H9 (cell line): ENCODE measurements around the gene ZIC5. TPM values are rescaled to one million over a fixed set of nuclear protein-coding genes. Genes with fewer than 3 reads are reported as not detected.

ENCODE experiments used
- DNase-seq: peaks from one replicate; pipeline ENCODE4 v3.0.0-alpha.2; 2017
- H2AFZ ChIP-seq: one replicate; pipeline ENCODE4 v1.6.1; 2013; ENCODE audit warnings: mild to moderate bottlenecking, low read length, control low read depth, moderate library complexity
- H2AK5ac ChIP-seq: 2 replicates; pipeline ENCODE4 v1.6.1; 2013; ENCODE audit warnings: low read length, control low read depth, mixed read lengths; ENCODE audit not compliant: insufficient read length
- H2BK120ac ChIP-seq: one replicate; pipeline ENCODE4 v1.6.1; 2013; ENCODE audit warnings: low read depth, mild to moderate bottlenecking, low read length, control low read depth, inconsistent platforms; ENCODE audit not compliant: poor library complexity, severe bottlenecking
- H2BK12ac ChIP-seq: 2 replicates; pipeline ENCODE4 v1.6.1; 2013; ENCODE audit warnings: low read length, control low read depth, mixed read lengths, low read depth; ENCODE audit not compliant: insufficient read length
- H2BK15ac ChIP-seq: 2 replicates; pipeline ENCODE4 v1.6.1; 2013; ENCODE audit warnings: low read depth, low read length, control low read depth
- H2BK20ac ChIP-seq: one replicate; pipeline ENCODE4 v1.6.1; 2013; ENCODE audit warnings: low read depth, mild to moderate bottlenecking, low read length, control low read depth, inconsistent platforms; ENCODE audit not compliant: poor library complexity, severe bottlenecking
- H2BK5ac ChIP-seq: 2 replicates; pipeline ENCODE4 v1.6.1; 2013; ENCODE audit warnings: low read length, control low read depth, mixed read lengths; ENCODE audit not compliant: insufficient read length
- H3K14ac ChIP-seq: 2 replicates; pipeline ENCODE4 v1.6.1; 2013; ENCODE audit warnings: low read length, control low read depth; ENCODE audit not compliant: insufficient read depth
- H3K18ac ChIP-seq: 2 replicates; pipeline ENCODE4 v1.6.1; 2013; ENCODE audit warnings: low read depth, mild to moderate bottlenecking, mixed read lengths, low read length, control low read depth; ENCODE audit not compliant: insufficient read length
- H3K23ac ChIP-seq: 2 replicates; pipeline ENCODE4 v1.6.1; 2013; ENCODE audit warnings: low read length, control low read depth, mixed read lengths, low read depth; ENCODE audit not compliant: insufficient read length
- H3K23me2 ChIP-seq: 2 replicates; pipeline ENCODE4 v1.6.1; 2013; ENCODE audit warnings: low read depth, mild to moderate bottlenecking, mixed read lengths, low read length, control low read depth; ENCODE audit not compliant: insufficient read length, poor library complexity, severe bottlenecking
- H3K27ac ChIP-seq: 2 replicates; pipeline ENCODE4 v1.5.1; 2013; ENCODE audit warnings: low read length, control low read depth, mixed read lengths, low read depth; ENCODE audit not compliant: insufficient read length
- H3K27me3 ChIP-seq: 2 replicates; pipeline ENCODE4 v1.6.1; 2013; ENCODE audit warnings: low read length, control low read depth, inconsistent platforms; ENCODE audit not compliant: insufficient read depth
- H3K4ac ChIP-seq: 2 replicates; pipeline ENCODE4 v1.6.1; 2013; ENCODE audit warnings: low read depth, mild to moderate bottlenecking, control low read depth, inconsistent platforms, low read length, moderate library complexity
- H3K4me1 ChIP-seq: 2 replicates; pipeline ENCODE4 v1.6.1; 2013; ENCODE audit warnings: low read length, control low read depth, inconsistent platforms; ENCODE audit not compliant: insufficient read depth
- H3K4me2 ChIP-seq: 2 replicates; pipeline ENCODE4 v1.6.1; 2013; ENCODE audit warnings: low read length, control low read depth, mixed read lengths; ENCODE audit not compliant: insufficient read length, insufficient read depth
- H3K56ac ChIP-seq: 2 replicates; pipeline ENCODE4 v1.6.1; 2013; ENCODE audit warnings: low read depth, mild to moderate bottlenecking, mixed read lengths, low read length, control low read depth; ENCODE audit not compliant: insufficient read length
- H3K79me1 ChIP-seq: 2 replicates; pipeline ENCODE4 v1.6.1; 2013; ENCODE audit warnings: low read depth, mild to moderate bottlenecking, moderate library complexity, low read length, control low read depth, inconsistent platforms; ENCODE audit not compliant: insufficient read depth, poor library complexity, severe bottlenecking
- H3K79me2 ChIP-seq: 2 replicates; pipeline ENCODE4 v1.6.1; 2013; ENCODE audit warnings: low read length, control low read depth, inconsistent platforms; ENCODE audit not compliant: insufficient read depth
- H3K9ac ChIP-seq: 2 replicates; pipeline ENCODE4 v1.6.1; 2013; ENCODE audit warnings: low read length, control low read depth, mixed read lengths; ENCODE audit not compliant: insufficient read length; ENCODE audit errors: extremely low read depth
- H3K9me3 ChIP-seq: one replicate; pipeline ENCODE4 v1.6.1; 2013; ENCODE audit warnings: low read depth, low read length, inconsistent platforms; ENCODE audit not compliant: control insufficient read depth
- H3T11ph ChIP-seq: one replicate; pipeline ENCODE4 v1.6.1; 2013; ENCODE audit warnings: mild to moderate bottlenecking, low read length, control low read depth, inconsistent platforms
- H4K20me1 ChIP-seq: one replicate; pipeline ENCODE4 v1.6.1; 2013; ENCODE audit not compliant: control insufficient read depth, insufficient read length, insufficient read depth
- H4K5ac ChIP-seq: 2 replicates; pipeline ENCODE4 v1.6.1; 2013; ENCODE audit warnings: low read depth, mild to moderate bottlenecking, mixed read lengths, low read length, control low read depth; ENCODE audit not compliant: insufficient read length
- H4K8ac ChIP-seq: replicated peaks from 2 replicates; pipeline ENCODE4 v1.6.1; 2013; ENCODE audit warnings: low read length, control low read depth, mixed read lengths, low read depth; ENCODE audit not compliant: insufficient read length
- H4K91ac ChIP-seq: 2 replicates; pipeline ENCODE4 v1.6.1; 2013; ENCODE audit warnings: low read depth, mild to moderate bottlenecking, moderate library complexity, mixed read lengths, low read length, control low read depth; ENCODE audit not compliant: insufficient read length
- H3K27ac Mint-ChIP-seq, 3 experiments: 2 replicates in 2 of 3; 3 replicates in 1 of 3; pipeline ENCODE4 v1.8.0; 2020 to 2021; ENCODE audit warnings: mixed read lengths in 3 of 3, mild to moderate bottlenecking in 1 of 3, moderate library complexity in 1 of 3
- H3K27me3 Mint-ChIP-seq: 2 replicates; pipeline ENCODE4 v1.8.0; 2021; ENCODE audit warnings: low read depth, mild to moderate bottlenecking, moderate library complexity, mixed read lengths
- H3K36me3 Mint-ChIP-seq, 3 experiments: 2 replicates in 2 of 3; 3 replicates in 1 of 3; pipeline ENCODE4 v1.8.0; 2020 to 2021; ENCODE audit warnings: low read depth in 3 of 3, mixed read lengths in 3 of 3; ENCODE audit not compliant: insufficient read depth in 1 of 3
- H3K4me1 Mint-ChIP-seq, 2 experiments: 2 replicates each; pipeline ENCODE4 v1.8.0; 2020; ENCODE audit warnings: mixed read lengths in 2 of 2
- H3K4me3 Mint-ChIP-seq, 2 experiments: 2 replicates in 1 of 2; 3 replicates in 1 of 2; pipeline ENCODE4 v1.8.0; 2020 to 2021; ENCODE audit warnings: mild to moderate bottlenecking in 2 of 2, mixed read lengths in 2 of 2, moderate library complexity in 1 of 2
- H3K9me3 Mint-ChIP-seq, 2 experiments: 2 replicates in 1 of 2; 3 replicates in 1 of 2; pipeline ENCODE4 v1.8.0; 2020; ENCODE audit warnings: mild to moderate bottlenecking in 2 of 2, mixed read lengths in 2 of 2, moderate library complexity in 1 of 2
- CTCF ChIP-seq: fragments of 200-600 bp; sonication (generic); conservative IDR thresholded peaks from 3 replicates; pipeline ENCODE4 v1.8.0; 2021; ENCODE audit warnings: antibody characterized with exemption, mild to moderate bottlenecking
- WGBS: extraction: QIAGEN DNeasy Blood & Tissue Kit; methylation state at CpG from one replicate; pipeline ENCODE4 v1.1.7; 2013; ENCODE audit warnings: missing lambda C conversion rate, low lambda C conversion rate, mixed read lengths; ENCODE audit not compliant: insufficient read length; ENCODE audit errors: extremely low coverage; 5-methylcytosine and 5-hydroxymethylcytosine counted together
- total RNA-seq: library from RNA; stranded (reverse); gene quantifications from 2 replicates; pipeline ENCODE4 v1.2.1, GENCODE V29; 2021

Gene ZIC5
- total RNA-seq, 1 experiment from 2014 or later, result 51.9 TPM

GRCh38 chr13:99991013-99991827, 19.7 kb upstream of the ZIC5 start:
- no peak overlapping the region for H3K4ac ChIP-seq
- no peak overlapping the region for H4K5ac ChIP-seq
- H2BK20ac ChIP-seq, result no peak overlapping the region
- peak overlapping the region; percentile 86 for H3K4me2 ChIP-seq
- Mint-ChIP-seq H3K36me3 (peaks cover 5 to 12% (median 12%) of the 10 kb centered on the region in 3 experiments), H3K27ac (peak overlapping the region in 1 of 3 experiments; percentile 81; a peak in 2 of 7 replicates), H3K9me3 (peaks cover under 1 to 9% of the 10 kb centered on the region in 2 experiments; a peak in 2 of 5 replicates), H3K4me3 (peak overlapping the region; percentile 61 to 77), H3K4me1 (peaks cover 83 to 88% of the 10 kb centered on the region in 2 experiments), H3K27me3 (peaks cover 92% of the 10 kb centered on the region)
- no peak overlapping the region for H2BK12ac ChIP-seq
- no peak overlapping the region for H2BK5ac ChIP-seq
- no peak overlapping the region for H2BK15ac ChIP-seq
- peak overlapping the region; percentile 70 for H3K14ac ChIP-seq
- H2AFZ ChIP-seq, result no peak overlapping the region
- no peak overlapping the region for H3K18ac ChIP-seq
- DNase-seq, result peak; percentile 60
- no peaks in the 10 kb centered on the region for H4K20me1 ChIP-seq
- H3K27me3 ChIP-seq, result peaks cover 46% of the 10 kb centered on the region; the same call in 1 of the 2 replicates
- H3T11ph ChIP-seq, result no peak overlapping the region
- H3K79me2 ChIP-seq, result no peaks in the 10 kb centered on the region
- H3K23ac ChIP-seq, result no peak overlapping the region
- H3K9me3 ChIP-seq, result no peaks in the 10 kb centered on the region
- no peak overlapping the region for H2AK5ac ChIP-seq
- TF ChIP-seq CTCF, result no peak
- H4K91ac ChIP-seq, result no peak overlapping the region
- H4K8ac ChIP-seq, result no peak overlapping the region
- H3K23me2 ChIP-seq, result peaks cover 42% of the 10 kb centered on the region
- WGBS, result no CpG with 5 or more reads among the region's 35 CpGs
- no peak overlapping the region for H3K9ac ChIP-seq
- H2BK120ac ChIP-seq, result no peak overlapping the region
- H3K4me1 ChIP-seq, result peaks cover 4% of the 10 kb centered on the region; the same call in 1 of the 2 replicates
- H3K56ac ChIP-seq, result no peak overlapping the region
- H3K79me1 ChIP-seq, result no peaks in the 10 kb centered on the region
- H3K27ac ChIP-seq, result no peak overlapping the region
